HUES6 (cell line): Measurements from ENCODE around the gene MMP7.

ENCODE experiments used
- H3K27ac ChIP-seq: 2 replicates; pipeline ENCODE4 v1.7.0; 2013; ENCODE audit warnings: low read depth, mild to moderate bottlenecking, low read length, inconsistent platforms
- H3K27me3 ChIP-seq: 2 replicates; pipeline ENCODE4 v1.6.1; 2013; ENCODE audit warnings: low read length; ENCODE audit not compliant: control insufficient read depth, insufficient read depth
- H3K36me3 ChIP-seq: 2 replicates; pipeline ENCODE4 v1.6.1; 2013; ENCODE audit warnings: low read length; ENCODE audit not compliant: control insufficient read depth, insufficient read depth
- H3K4me1 ChIP-seq: 2 replicates; pipeline ENCODE4 v1.6.1; 2013; ENCODE audit warnings: low read length; ENCODE audit not compliant: control insufficient read depth, insufficient read depth
- H3K4me3 ChIP-seq: 2 replicates; pipeline ENCODE4 v1.5.1; 2013; ENCODE audit warnings: low read depth, low read length
- H3K9ac ChIP-seq: one replicate; pipeline ENCODE4 v1.6.1; 2013; ENCODE audit warnings: mild to moderate bottlenecking, low read length
- H3K9me3 ChIP-seq: 2 replicates; pipeline ENCODE4 v1.6.1; 2013; ENCODE audit warnings: low read depth, low read length; ENCODE audit not compliant: control insufficient read depth, insufficient read depth

Gene MMP7

GRCh38 chr11:102479733-102480132 lies 50.8 kb downstream of the MMP7 start:
- Histone ChIP-seq H3K9me3 (no peaks in the 10 kb centered on the region), H3K4me3 (no peak overlapping the region), H3K36me3 (no peaks in the 10 kb centered on the region), H3K9ac (no peak overlapping the region), H3K27me3 (no peaks in the 10 kb centered on the region), H3K4me1 (peaks cover 16% of the 10 kb centered on the region), H3K27ac (no peak overlapping the region)

DNA sequence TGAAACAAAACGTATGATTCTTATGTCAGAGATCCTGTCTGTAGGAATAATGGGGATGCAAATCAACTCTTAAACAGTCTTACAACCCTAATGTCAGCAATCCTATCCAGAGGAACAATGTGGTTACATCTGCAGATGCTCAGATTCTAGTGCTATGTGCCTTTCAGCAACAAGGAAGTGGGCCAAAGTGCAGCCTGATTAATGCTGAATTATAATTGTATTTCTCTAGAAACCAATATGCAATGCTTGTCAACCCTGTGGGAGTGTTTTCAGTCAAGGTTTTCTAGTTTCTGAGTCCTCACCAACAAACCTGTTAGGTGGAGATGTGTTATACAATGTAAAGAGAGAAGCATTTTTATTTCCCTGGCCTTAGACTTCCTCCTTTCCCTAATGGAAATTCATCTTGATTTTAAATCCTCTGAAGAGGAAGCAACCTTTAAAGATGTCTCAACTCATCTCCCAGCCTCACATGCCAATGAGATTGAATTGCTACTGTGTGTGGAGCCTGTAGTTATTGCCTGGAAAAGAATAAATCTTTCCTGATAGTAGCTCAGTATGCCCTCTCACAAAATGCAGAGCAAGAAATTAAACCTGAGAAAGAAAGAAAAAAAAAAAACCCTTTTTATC lies 51.8 kb downstream of the MMP7 start:
- Histone ChIP-seq H3K9ac (no peak overlapping the region), H3K36me3 (no peaks in the 10 kb centered on the region)

DNA sequence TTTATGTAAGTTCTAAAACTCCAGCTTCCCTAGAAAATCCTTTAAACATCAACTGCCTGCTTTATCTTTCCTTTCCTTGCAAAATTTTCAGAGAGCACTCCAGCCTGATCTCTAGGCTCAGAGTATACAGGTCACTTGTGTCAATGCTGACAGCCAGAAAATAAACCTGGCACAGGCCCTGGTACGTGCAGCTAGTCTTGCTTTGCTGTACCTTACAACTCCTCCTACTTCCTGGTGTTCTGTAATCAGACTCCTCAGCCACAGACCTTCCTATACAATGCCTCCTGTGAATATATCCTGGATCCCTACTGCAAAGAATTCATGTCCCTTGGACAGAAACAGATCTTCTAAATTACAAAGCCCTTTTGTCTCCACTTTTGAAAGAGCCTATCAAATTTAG lies 53.7 kb downstream of the MMP7 start:
- no peaks in the 10 kb centered on the region for H3K9me3 ChIP-seq
- no peak overlapping the region for H3K9ac ChIP-seq
- no peak overlapping the region for H3K27ac ChIP-seq
- no peak overlapping the region for H3K4me3 ChIP-seq
- H3K27me3 ChIP-seq = no peaks in the 10 kb centered on the region
- no peaks in the 10 kb centered on the region for H3K36me3 ChIP-seq
- peaks cover 16% of the 10 kb centered on the region for H3K4me1 ChIP-seq

More for the DNA sequence above, 51.8 kb downstream of the MMP7 start:
- Histone ChIP-seq H3K4me1 (peaks cover 16% of the 10 kb centered on the region), H3K27me3 (no peaks in the 10 kb centered on the region), H3K4me3 (no peak overlapping the region), H3K9me3 (no peaks in the 10 kb centered on the region), H3K27ac (no peak overlapping the region)

DNA sequence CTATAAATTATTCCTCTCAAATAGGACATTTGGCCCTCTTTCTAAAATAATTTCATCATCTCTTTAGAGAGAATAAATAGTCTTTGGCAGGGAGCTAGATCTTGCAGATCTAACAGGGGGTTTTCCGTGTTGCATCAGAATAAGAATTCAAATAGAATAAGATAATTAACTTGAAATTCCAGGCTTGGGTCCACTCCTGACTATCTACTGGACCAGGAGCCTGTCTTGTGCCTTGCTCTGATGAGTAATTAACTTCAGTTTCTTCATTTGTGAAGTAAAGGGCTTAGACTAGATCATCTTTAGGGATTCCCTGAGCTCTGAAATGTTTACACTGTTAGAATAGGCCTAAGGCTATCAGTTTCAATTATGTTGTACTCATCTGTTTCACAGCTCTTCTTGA lies 54.5 kb downstream of the MMP7 start:
- no peak overlapping the region for H3K27ac ChIP-seq
- H3K9ac ChIP-seq = no peak overlapping the region
- H3K4me3 ChIP-seq = no peak overlapping the region
- no peaks in the 10 kb centered on the region for H3K27me3 ChIP-seq
- no peaks in the 10 kb centered on the region for H3K36me3 ChIP-seq
- H3K4me1 ChIP-seq = peaks cover 16% of the 10 kb centered on the region
- no peaks in the 10 kb centered on the region for H3K9me3 ChIP-seq

- Histone ChIP-seq H3K9ac (no peak overlapping the region), H3K4me1 (peaks cover 13% of the 10 kb centered on the region), H3K27me3 (no peaks in the 10 kb centered on the region), H3K36me3 (no peaks in the 10 kb centered on the region), H3K4me3 (no peak overlapping the region), H3K9me3 (no peaks in the 10 kb centered on the region), H3K27ac (no peak overlapping the region)
Observed at GRCh38 chr11:102473543-102473942, 57.0 kb downstream of the MMP7 start.

DNA sequence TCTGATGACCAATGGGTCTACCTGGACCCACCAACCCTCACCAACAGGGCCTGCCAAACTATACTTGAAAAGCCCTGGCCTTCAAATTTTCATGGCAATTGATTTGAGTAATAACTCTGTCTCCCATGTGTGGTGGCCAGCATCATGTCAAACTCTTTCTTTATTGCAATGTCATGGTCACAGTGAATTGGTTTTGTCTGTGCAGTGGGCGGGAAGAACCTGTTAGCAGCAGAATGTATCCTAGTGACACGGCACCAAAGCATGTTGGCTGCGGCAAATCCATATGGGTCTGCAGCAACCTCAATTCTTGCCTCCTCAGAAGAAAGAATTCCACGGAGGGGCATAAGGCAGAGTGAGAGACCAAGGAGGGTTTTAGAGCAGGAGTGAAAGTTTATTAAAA lies 58.4 kb downstream of the MMP7 start:
- Histone ChIP-seq H3K4me1 (peaks cover 10% of the 10 kb centered on the region), H3K4me3 (no peak overlapping the region), H3K27ac (no peak overlapping the region), H3K27me3 (no peaks in the 10 kb centered on the region), H3K9me3 (no peaks in the 10 kb centered on the region), H3K9ac (no peak overlapping the region), H3K36me3 (no peaks in the 10 kb centered on the region)

GRCh38 chr11:102471474-102471873 lies 59.1 kb downstream of the MMP7 start:
- no peak overlapping the region for H3K27ac ChIP-seq
- no peak overlapping the region for H3K4me3 ChIP-seq
- no peaks in the 10 kb centered on the region for H3K36me3 ChIP-seq
- H3K27me3 ChIP-seq = no peaks in the 10 kb centered on the region
- peaks cover 3% of the 10 kb centered on the region; the same call in 1 of the 2 replicates for H3K4me1 ChIP-seq
- no peak overlapping the region for H3K9ac ChIP-seq
- H3K9me3 ChIP-seq = no peaks in the 10 kb centered on the region
